LoVo (cell line): Measurements from ENCODE around the gene MTMR2.

Experiments used
- DNase-seq: peaks from one replicate; pipeline ENCODE4 v3.0.0-alpha.2; 2016; ENCODE audit warnings: low spot score

The MTMR2 gene

DNA sequence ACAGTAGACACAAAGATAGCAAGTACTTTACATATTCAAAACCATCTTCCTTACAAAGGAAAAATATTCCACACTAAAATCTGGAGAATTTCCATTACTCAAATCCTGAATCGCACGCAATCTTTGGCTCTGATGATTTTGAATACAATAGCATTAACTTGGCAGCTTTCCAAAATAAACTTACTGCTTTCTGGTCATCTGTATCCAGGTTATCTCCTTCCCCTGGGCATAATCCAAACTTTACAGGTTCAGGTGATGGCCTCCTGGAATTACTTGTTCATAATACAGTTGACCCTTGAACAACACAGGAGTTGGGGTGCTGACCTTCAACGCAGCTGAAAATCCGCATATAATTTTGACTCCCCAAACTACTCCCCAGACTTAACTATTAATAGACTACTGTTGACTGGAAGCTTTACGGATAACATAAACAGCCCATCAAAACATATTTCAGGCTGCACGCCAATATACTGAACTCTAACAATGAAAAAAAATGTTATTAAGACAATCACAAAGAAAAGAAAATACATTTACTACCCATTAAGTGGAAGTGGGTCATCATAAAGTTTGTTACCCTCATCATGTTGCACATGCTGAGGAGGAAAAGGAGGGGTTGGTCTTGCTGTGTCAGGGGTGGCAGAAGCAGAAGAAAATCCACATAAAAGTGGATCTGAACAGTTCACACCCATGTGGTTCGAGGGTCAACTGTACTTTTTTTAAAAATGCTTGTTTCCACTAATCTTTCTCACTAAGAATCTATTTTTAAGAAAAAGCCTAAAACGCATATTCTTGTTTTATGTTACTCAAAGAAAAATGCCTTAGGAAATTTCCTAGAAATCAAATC lies 6.5 kb downstream of the MTMR2 start:
- DNase-seq, result peak; percentile 9

- no peak for DNase-seq
Measured at GRCh38 chr11:95916049-95916448, 7.9 kb downstream of the MTMR2 start.

- no peak for DNase-seq
Measured at GRCh38 chr11:95915051-95915450, 8.9 kb downstream of the MTMR2 start.

DNA sequence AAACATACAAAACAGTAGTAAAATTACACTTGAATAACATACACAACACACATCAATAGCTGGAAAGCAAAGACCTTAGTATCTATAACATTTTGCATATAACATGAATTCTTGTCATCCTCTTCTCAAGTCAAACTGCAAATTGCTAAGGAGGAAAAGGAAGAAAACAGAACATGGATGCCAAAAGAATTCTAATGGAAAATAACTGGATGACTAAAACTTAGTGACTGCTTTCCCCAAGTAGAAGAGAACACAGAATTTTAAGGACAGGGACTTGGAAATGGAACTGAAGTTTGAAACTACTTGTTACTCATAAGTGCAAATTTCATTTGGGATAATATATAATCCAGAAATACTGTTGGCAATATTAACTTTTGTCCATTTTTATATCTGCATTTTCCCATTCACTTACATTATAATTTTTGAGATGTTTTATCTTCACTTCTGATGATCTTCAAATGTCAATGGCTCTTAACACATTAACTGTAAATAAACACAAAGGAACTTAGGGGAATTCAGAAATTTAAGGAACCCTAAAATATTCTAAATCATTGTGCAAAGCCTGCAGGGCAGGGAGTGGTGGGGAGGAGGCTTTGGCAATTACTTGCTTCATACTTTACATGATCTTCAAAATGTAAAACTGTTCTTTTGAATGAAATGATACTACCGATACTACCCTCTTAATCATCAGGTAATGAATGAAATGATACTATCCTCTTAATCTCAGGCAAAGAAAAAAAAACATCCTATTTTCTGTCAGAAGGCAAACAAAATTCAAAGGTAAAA lies 9.9 kb downstream of the MTMR2 start:
- DNase-seq, result no peak

- DNase-seq, result no peak
Measured at GRCh38 chr11:95912902-95913560, 10.9 kb downstream of the MTMR2 start.

DNA sequence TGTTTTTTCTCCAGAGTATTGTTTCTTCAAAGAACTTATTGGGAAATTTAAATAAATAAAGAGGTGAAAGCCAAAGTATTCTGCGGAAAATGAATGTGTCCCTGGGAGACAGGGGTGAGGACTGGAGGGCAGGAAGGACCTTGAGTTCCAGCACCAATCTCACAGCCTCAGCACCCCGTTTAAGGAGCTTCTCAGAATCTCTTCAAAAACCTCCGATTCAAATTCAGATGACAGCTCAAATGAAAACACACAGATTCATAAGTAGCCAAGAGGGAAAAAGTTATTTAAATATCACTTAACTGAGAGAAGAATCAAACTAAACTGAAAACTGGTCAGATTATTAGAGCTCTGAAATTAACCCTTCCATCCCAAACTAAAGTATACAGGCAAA lies 12.5 kb downstream of the MTMR2 start:
- no peak for DNase-seq

GRCh38 chr11:95910638-95911368 lies 13.1 kb downstream of the MTMR2 start:
- no peak for DNase-seq

DNA sequence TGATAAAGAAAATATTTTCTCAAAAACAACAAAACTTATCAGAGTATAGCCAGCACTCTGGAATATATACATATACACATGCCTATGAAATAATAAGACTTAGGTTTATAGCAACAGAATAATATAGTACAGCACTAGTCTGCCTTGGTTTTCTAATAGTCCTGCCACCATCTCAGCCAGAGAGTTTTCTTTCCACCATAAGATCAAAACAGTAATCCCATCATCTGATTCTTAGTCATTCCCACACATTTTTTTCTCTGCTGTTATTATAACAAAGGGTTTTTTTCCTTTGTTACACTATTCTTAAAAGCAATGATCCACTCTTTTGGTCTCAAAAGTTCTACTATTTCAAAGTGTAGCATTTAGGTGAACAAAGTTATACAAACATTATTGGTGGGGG lies 15.1 kb downstream of the MTMR2 start:
- DNase-seq, result no peak

DNA sequence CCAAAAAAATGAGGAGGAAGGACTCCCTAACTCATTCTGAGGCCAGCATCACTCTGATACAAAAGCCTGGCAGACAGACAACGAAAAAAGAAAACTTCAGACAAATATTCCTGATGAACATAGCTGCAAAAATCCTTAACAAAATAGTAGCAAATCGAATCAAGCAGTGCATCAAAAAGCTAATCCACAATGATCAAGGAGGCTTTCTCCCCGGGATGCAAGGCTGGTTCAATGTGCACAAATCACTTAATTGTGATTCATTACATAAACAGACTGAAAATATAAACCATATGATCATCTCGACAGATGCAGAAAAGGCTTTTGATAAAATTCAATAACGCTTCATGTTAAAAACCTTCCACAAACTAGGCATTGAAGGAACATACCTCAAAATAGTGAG lies 16.4 kb downstream of the MTMR2 start:
- no peak for DNase-seq

DNA sequence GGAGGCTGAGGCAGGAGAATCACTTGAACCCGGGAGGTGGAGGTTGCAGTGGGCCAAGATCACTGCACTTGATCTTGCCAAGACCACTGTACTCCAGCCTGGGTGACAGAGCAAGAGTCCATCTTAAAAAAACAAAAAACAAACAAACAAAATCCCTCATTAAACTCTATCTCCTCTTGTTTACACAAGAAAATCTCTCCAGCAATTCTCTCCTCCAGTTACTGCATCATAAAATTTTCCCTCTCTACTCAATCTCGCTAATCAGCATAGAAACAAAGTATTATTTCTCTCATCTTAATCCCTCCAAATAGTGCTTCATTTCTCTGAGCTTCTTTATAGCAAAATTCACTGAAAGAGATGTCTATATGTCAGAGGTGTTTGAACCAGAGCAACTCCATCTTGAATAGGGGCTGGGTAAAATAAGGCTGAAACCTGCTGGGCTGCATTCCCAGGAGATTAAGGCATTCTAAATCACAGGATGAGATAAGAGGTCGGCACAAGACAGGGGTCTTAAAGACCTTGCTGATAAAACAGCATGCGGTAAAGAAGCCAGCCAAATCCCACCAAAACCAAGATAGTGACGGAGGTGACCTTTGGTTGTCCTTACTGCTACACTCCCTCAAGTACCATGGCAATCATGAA lies 19.8 kb downstream of the MTMR2 start:
- DNase-seq, result peak; percentile 37

GRCh38 chr11:95898782-95899181 lies 25.1 kb downstream of the MTMR2 start:
- no peak for DNase-seq

DNA sequence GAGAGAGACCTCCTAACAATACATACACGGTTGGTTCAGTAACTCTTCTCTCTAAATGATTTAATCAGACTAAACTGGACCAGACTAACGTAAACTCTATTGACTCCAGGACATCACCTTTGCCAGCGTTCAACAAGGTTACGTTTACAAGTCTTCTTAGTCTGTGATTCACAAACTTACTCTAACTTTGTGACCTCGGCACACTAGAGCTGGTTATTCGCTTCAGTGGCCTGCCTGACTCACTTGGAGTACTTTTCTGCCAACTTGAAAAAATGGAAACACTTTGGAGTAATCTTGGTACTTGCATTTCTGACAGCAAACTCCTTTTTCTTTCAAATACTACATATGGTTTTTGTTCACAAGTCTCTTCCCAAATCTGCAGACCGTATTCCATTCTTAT lies 26.2 kb downstream of the MTMR2 start:
- DNase-seq, result no peak

GRCh38 chr11:95895815-95896214 lies 28.1 kb downstream of the MTMR2 start:
- no peak for DNase-seq

DNA sequence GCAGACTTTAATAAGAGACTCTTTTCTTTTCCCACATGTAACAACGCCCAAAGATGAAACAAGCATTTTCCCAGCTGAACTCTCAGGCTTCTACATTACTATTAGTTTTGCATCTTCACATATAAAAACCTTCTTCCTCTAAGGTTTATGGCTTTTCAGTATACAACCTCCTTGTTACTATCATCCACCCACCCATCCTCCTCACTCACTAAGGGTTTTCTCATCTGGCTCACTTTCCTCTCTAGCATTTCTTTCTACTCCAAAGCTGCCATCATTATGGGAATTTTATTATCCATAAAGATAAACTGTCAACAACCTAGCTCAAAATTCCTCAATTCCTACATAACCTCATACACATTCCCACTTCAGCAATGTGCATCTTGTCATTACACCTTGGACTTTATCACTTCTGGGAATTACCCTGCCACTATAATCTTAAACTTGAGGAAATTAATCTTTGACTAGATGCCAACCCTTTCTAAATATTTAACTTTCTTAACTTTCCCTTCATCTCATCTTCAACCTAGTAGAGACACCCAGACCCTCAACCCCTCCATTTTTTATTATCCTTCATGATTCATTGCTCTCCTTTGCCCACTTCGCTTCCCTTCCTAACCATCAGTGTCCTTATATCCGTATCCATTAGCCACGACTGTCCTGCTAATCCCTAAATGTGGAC lies 30.9 kb downstream of the MTMR2 start:
- no peak for DNase-seq

- no peak for DNase-seq
Measured at GRCh38 chr11:95892492-95892891, 31.4 kb downstream of the MTMR2 start.

GRCh38 chr11:95891423-95892170 lies 32.3 kb downstream of the MTMR2 start:
- DNase-seq, result no peak

DNA sequence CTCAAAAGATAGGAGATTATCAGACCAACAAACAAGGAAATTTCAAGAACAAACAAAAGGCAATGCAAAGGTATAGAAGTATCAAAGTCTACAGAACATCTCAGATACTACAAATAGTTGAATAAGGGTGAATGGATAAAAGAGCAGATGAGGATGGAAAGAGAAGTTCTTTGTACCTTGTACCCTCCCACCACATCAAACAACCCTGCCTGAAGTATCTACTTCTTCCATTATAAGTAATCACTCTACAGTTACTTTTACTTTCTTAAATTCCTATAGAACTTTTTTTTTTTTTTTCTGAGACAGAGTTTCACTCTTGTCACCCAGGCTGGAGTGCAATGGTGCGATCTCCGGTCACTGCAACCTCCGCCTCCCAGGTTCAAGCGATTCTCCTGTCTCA lies 35.1 kb downstream of the MTMR2 start:
- DNase-seq, result no peak

- DNase-seq, result no peak
Measured at GRCh38 chr11:95888439-95888838, 35.5 kb downstream of the MTMR2 start.

DNA sequence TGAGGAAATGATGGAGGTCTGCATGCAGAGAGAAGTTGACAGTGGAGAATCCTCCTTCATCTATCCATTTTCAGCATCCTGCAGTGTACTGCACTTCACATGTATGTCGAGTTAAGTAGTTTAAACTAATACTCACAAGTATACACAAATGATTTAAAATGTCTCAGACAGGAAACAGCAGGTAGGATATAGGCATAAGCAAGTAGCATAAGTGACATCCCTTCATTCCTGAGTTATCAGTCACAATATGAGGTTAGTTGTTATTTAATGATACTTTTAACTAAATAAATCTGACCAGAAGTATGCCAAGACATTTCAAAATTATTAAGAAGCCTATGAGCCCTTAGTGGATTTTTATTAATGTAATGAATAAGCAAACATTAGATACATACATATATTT lies 37.4 kb downstream of the MTMR2 start:
- no peak for DNase-seq

DNA sequence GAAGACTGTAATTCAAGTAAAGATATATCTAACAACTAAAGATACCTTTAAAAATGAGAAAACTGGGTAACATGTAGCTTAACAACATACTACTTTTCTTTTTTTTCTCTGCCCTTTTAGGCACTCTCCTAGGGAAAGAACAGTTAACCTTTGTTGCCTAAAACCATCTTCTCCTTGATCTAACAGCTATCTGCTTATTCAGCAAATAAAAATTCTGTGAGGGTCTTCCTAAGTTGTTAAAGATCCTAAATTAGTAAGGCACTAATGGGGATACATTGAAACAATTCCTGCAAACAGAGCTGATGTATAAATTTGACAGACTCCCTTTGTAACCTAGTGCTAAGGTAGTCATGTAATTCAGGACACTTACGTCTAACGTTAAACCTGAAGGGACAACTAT lies 39.1 kb downstream of the MTMR2 start:
- no peak for DNase-seq
